Measurements from ENCODE around the gene MAD1L1. TPM values are rescaled to one million over a fixed set of nuclear protein-coding genes. Genes with fewer than 3 reads are reported as not detected.

MAD1L1 gene
- total and polyA plus RNA-seq, 4 donors: 43.0 to 54.9 (median 49.9) TPM

DNA sequence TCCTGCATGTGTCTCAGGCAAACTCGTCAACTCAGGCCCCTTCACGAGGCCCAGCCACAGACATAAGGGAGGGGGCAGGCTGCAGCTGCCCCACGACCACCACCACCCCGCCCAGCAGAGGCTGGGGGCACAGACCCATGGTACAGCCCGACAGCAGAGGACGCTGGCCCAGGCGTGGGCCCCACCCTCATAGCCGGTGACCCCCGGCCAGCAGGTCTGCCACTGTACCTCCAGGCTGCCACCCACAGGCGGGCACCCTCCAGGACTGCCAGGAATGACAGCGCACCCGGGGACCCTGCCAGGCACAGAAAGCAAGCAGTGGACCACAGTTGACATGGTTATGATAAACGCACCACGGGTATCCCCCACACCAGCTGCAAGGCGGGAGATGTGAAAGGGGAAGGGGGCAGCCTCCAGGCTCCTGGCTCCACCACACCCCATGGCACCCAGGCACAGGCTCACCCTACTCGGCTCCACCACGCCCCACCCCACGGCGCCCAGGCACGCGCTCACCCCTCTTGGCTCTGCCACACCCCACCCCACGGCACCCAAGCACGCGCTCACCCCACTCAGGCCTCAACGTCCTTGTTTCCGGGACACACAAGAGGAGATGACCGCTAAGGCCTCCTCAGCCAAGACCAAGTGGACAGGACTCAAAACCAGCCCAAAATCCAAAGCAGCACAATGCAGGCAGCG, 135.9 kb downstream of the MAD1L1 start:
- ATAC-seq (ENCODE audit: insufficient read depth, low FRiP score): no peak
- TF ChIP-seq, protein P1, sequence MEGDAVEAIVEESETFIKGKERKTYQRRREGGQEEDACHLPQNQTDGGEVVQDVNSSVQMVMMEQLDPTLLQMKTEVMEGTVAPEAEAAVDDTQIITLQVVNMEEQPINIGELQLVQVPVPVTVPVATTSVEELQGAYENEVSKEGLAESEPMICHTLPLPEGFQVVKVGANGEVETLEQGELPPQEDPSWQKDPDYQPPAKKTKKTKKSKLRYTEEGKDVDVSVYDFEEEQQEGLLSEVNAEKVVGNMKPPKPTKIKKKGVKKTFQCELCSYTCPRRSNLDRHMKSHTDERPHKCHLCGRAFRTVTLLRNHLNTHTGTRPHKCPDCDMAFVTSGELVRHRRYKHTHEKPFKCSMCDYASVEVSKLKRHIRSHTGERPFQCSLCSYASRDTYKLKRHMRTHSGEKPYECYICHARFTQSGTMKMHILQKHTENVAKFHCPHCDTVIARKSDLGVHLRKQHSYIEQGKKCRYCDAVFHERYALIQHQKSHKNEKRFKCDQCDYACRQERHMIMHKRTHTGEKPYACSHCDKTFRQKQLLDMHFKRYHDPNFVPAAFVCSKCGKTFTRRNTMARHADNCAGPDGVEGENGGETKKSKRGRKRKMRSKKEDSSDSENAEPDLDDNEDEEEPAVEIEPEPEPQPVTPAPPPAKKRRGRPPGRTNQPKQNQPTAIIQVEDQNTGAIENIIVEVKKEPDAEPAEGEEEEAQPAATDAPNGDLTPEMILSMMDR (IDR thresholded peaks at IDR 0.05; ENCODE audit: control extremely low read depth, extremely low read depth): no peak
- no peak overlapping the region for H3K9ac ChIP-seq (ENCODE audit: insufficient read depth in 1 of 2, low read length in 2 of 2)
- H3K27ac ChIP-seq (ENCODE audit: low read depth in 1 of 2, low read length in 1 of 2): no peak overlapping the region
- H3K4me3 ChIP-seq: no peak overlapping the region
- peaks cover 0 to 25% (median 0%) of the 10 kb centered on the region in 5 donors for H3K4me1 ChIP-seq (ENCODE audit: control insufficient read depth in 5 of 5, insufficient read depth in 5 of 5, low read length in 5 of 5)
- no peak for DNase-seq
- 82 to 83% methylated on average over 27 to 28 of the region's 28 CpGs for WGBS, 2 donors
- H3K36me3 ChIP-seq (ENCODE audit: control insufficient read depth in 4 of 4, insufficient read depth in 4 of 4, low read length in 4 of 4): peaks cover 0 to 2% (median 0%) of the 10 kb centered on the region in 4 donors
- no peaks in the 10 kb centered on the region for H3K9me3 ChIP-seq (ENCODE audit: control insufficient read depth in 4 of 4, insufficient read depth in 3 of 4, low read length in 3 of 4)
- H3K27me3 ChIP-seq (ENCODE audit: control insufficient read depth in 3 of 3, insufficient read depth in 3 of 3, low read length in 2 of 3): no peaks in the 10 kb centered on the region

DNA sequence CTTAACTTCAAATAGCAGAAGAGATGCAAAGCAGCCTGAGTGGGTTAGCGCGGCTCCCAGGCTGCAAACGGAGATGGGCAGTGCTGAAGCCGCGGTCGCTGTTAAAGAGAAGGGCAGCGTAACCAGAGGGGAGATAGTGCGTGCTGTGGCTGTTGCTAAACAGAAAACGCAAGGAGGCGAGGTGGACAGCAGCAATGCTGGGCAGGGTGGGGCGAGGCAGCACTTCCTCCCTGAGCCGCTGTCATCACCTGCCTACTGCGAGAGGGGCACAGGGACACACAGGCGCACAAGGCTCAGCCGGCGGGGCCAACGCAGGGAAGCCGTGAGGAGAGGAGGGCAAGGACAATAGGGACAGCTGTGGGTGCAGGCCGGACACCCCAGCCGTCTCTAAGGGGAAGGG, 137.3 kb downstream of the MAD1L1 start:
- TF ChIP-seq, protein P1 (IDR thresholded peaks at IDR 0.05; ENCODE audit: control extremely low read depth, extremely low read depth): no peak
- H3K4me1 ChIP-seq (ENCODE audit: control insufficient read depth in 5 of 5, insufficient read depth in 5 of 5, low read length in 5 of 5): peaks cover 0 to 13% (median 0%) of the 10 kb centered on the region in 5 donors
- no peak overlapping the region for H3K9ac ChIP-seq (ENCODE audit: insufficient read depth in 1 of 2, low read length in 2 of 2)
- no peak overlapping the region for H3K27ac ChIP-seq (ENCODE audit: low read depth in 1 of 2, low read length in 1 of 2)
- H3K9me3 ChIP-seq (ENCODE audit: control insufficient read depth in 4 of 4, insufficient read depth in 3 of 4, low read length in 3 of 4): no peaks in the 10 kb centered on the region
- H3K36me3 ChIP-seq (ENCODE audit: control insufficient read depth in 4 of 4, insufficient read depth in 4 of 4, low read length in 4 of 4): peaks cover 0 to 4% (median 0%) of the 10 kb centered on the region in 4 donors
- no peak for DNase-seq
- H3K27me3 ChIP-seq (ENCODE audit: control insufficient read depth in 3 of 3, insufficient read depth in 3 of 3, low read length in 2 of 3): no peaks in the 10 kb centered on the region
- ATAC-seq (ENCODE audit: insufficient read depth, low FRiP score): no peak
- no peak overlapping the region for H3K4me3 ChIP-seq
- WGBS, 2 donors: 79 to 92% methylated on average over 20 of the region's 20 CpGs

DNA sequence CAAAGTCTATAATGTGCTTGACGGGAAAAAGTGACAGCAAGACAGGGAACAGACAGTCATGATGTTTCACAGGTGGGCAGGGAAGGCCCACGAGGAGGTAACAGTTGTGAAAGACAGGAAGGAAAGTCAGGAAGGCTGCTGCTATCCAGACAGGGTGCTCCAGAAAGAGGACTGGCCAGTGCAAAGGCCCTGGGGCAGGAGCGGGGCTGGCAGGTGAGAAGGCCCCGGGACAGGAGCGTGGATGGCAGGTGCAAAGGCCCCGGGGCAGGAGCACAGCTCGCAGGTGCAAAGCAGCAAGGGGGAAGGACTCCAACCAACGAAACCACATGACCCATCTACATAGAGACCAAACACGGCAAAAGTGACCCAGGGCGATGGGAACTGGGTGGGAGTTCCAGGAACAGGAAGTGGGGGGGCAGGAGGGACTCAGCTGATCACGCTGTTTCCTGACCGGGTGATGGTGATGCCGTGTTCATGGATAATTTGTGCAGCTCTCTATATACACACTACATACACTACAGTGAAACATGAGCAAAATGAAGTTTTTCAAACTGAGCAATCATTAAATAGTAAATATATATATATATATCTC, 138.2 kb downstream of the MAD1L1 start:
- TF ChIP-seq, protein P1 (IDR thresholded peaks at IDR 0.05; ENCODE audit: control extremely low read depth, extremely low read depth): no peak
- Histone ChIP-seq H3K4me3 (no peak overlapping the region), H3K4me1 (ENCODE audit: control insufficient read depth in 5 of 5, insufficient read depth in 5 of 5, low read length in 5 of 5) (peaks cover 0 to 4% (median 0%) of the 10 kb centered on the region in 5 donors), H3K27me3 (ENCODE audit: control insufficient read depth in 3 of 3, insufficient read depth in 3 of 3, low read length in 2 of 3) (no peaks in the 10 kb centered on the region), H3K9me3 (ENCODE audit: control insufficient read depth in 4 of 4, insufficient read depth in 3 of 4, low read length in 3 of 4) (no peaks in the 10 kb centered on the region), H3K36me3 (ENCODE audit: control insufficient read depth in 4 of 4, insufficient read depth in 4 of 4, low read length in 4 of 4) (peaks cover 0 to 5% (median 0%) of the 10 kb centered on the region in 4 donors), H3K27ac (ENCODE audit: low read depth in 1 of 2, low read length in 1 of 2) (no peak overlapping the region), H3K9ac (ENCODE audit: insufficient read depth in 1 of 2, low read length in 2 of 2) (no peak overlapping the region)
- ATAC-seq (ENCODE audit: insufficient read depth, low FRiP score) (no peak), DNase-seq (no peak)
- 84 to 86% methylated on average over 13 of the region's 13 CpGs for WGBS, 2 donors
